Activated CD4-positive, alpha-beta T cell treated with anti-CD3 and anti-CD28 coated beads, Interleukin-2, amount 50 U/mL, for 4 hours (primary cell): Measurements from ENCODE around the gene GTF2H2C_2.
"Not testable (repeated sequence)": the region's sequence is repeated elsewhere in the genome, so short reads cannot be mapped to it uniquely, and the experiment has no call there.

Experiments
- DNase-seq, 2 experiments: peaks; one replicate each; pipeline ENCODE4 v3.0.0-alpha.2; 2020

Gene GTF2H2C_2

GRCh38 chr5:70415117-70415516 lies at the start of gene GTF2H2C_2:
Gene GTF2H2C_2 (plus strand): TSS chr5:70415368.
- DNase-seq, result not testable (repeated sequence)

- not testable (repeated sequence) for DNase-seq
These were observed 14.0 kb upstream of the GTF2H2C_2 start for GRCh38 chr5:70400984-70401686.

- not testable (repeated sequence) for DNase-seq
These were observed 6.2 kb downstream of the GTF2H2C_2 start for GRCh38 chr5:70421322-70421721.

- DNase-seq, result not testable (repeated sequence)
These were observed 8.0 kb downstream of the GTF2H2C_2 start for GRCh38 chr5:70423215-70423614.

GRCh38 chr5:70438518-70438917 lies 23.4 kb downstream of the GTF2H2C_2 start:
- not testable (repeated sequence) for DNase-seq

GRCh38 chr5:70449565-70449964 lies 34.4 kb downstream of the GTF2H2C_2 start:
- DNase-seq, result not testable (repeated sequence)

- not testable (repeated sequence) for DNase-seq
These were observed 36.2 kb downstream of the GTF2H2C_2 start for GRCh38 chr5:70451249-70451984.

- not testable (repeated sequence) for DNase-seq
These were observed 41.9 kb downstream of the GTF2H2C_2 start for GRCh38 chr5:70457093-70457492.

GRCh38 chr5:70459188-70459587 lies 44.0 kb downstream of the GTF2H2C_2 start:
- not testable (repeated sequence) for DNase-seq

- not testable (repeated sequence) for DNase-seq
These were observed 46.8 kb downstream of the GTF2H2C_2 start for GRCh38 chr5:70461984-70462383.

- DNase-seq, result not testable (repeated sequence)
These were observed 49.0 kb downstream of the GTF2H2C_2 start for GRCh38 chr5:70464019-70464637.

- DNase-seq, result not testable (repeated sequence)
These were observed 54.9 kb downstream of the GTF2H2C_2 start for GRCh38 chr5:70469926-70470509.
